B cell (primary cell): Measurements from ENCODE around the gene PKNOX1.

Experiments
- CTCF ChIP-seq: fragments of 200-600 bp; IDR thresholded peaks from one replicate; pipeline ENCODE4 v1.8.0; 2022; ENCODE audit warnings: antibody characterized with exemption, mild to moderate bottlenecking
- EZH2 ChIP-seq: IDR thresholded peaks from 2 replicates; pipeline ENCODE4 v1.6.1; 2012; ENCODE audit warnings: borderline replicate concordance, low read depth, mild to moderate bottlenecking, moderate library complexity, low read length; ENCODE audit not compliant: insufficient read depth, poor library complexity, severe bottlenecking

- TF ChIP-seq CTCF (no peak), EZH2 (no peak)
These were observed 27.0 kb downstream of the PKNOX1 start for GRCh38 chr21:43001316-43001715.
